Endothelial cell of umbilical vein (primary cell): ENCODE data around the gene ALDOA. TPM values are rescaled to one million over a fixed set of nuclear protein-coding genes. Genes with fewer than 3 reads are reported as not detected.

Source experiments
- BruUV-seq: library from RNA; stranded (reverse); fragments of 400-500 nt; replicated peaks from 2 replicates; lab custom pipeline; 2021; lab: Mats Ljungman, UMichigan
- CTCF ChIA-PET: fragments of 300-600, 350-600 bp; sonication (Branson Sonifier 250); formaldehyde crosslinking; loops from one replicate; lab custom pipeline; 2021; ENCODE audit warnings: antibody characterized with exemption, inconsistent platforms; lab: Charles Lee
- POLR2A ChIA-PET: fragments of 300-600, 350-600 bp; sonication (Branson Sonifier 250); formaldehyde crosslinking; loops from one replicate; lab custom pipeline; 2021; ENCODE audit warnings: antibody characterized with exemption, inconsistent platforms; lab: Charles Lee
- DNase-seq: peaks from one replicate; pipeline ENCODE4 v3.0.0-alpha.2; 2011; ENCODE audit warnings: low read depth, low spot score
- FAIRE-seq: peaks from 2 replicates; lab custom pipeline; 2011; peaks lifted over from hg19 to GRCh38; lab: Jason Lieb, UNC
- H2AFZ ChIP-seq: 2 replicates; pipeline ENCODE4 v1.6.0; 2012; ENCODE audit warnings: low read depth, low read length, control low read depth, inconsistent platforms
- H3K27ac ChIP-seq: 2 replicates; pipeline ENCODE4 v1.5.1; 2011; ENCODE audit warnings: low read depth, mild to moderate bottlenecking, control low read depth, low read length, moderate library complexity; ENCODE audit not compliant: insufficient read depth
- H3K27me3 ChIP-seq, 2 experiments: 2 replicates each; pipeline versions ENCODE4 v1.6.0 to v1.6.1; 2011; ENCODE audit warnings: low read length in 2 of 2, mixed read lengths in 1 of 2; ENCODE audit not compliant: control insufficient read depth in 2 of 2, insufficient read depth in 2 of 2
- H3K36me3 ChIP-seq, 2 experiments: 2 replicates in 1 of 2; 3 replicates in 1 of 2; pipeline ENCODE4 v1.5.1; 2011; ENCODE audit warnings: low read length in 2 of 2, mild to moderate bottlenecking in 1 of 2, moderate library complexity in 1 of 2; ENCODE audit not compliant: control insufficient read depth in 2 of 2, insufficient read depth in 2 of 2; ENCODE audit errors: extremely low read depth in 1 of 2
- H3K4me1 ChIP-seq: 3 replicates; pipeline ENCODE4 v1.5.1; 2011; ENCODE audit warnings: mild to moderate bottlenecking, low read length; ENCODE audit not compliant: control insufficient read depth, insufficient read depth; ENCODE audit errors: extremely low read depth
- H3K4me2 ChIP-seq: 2 replicates; pipeline ENCODE4 v1.6.1; 2011; ENCODE audit warnings: low read length, control low read depth, mixed read lengths; ENCODE audit not compliant: insufficient read depth
- H3K4me3 ChIP-seq, 3 experiments: fragments of 200-600 bp in 1 of 3; sonication (generic), shearing (Covaris generic) in 1 of 3; replicated peaks in 1 of 3; 2 replicates each; pipeline ENCODE4 v1.5.1; 2011 to 2016; ENCODE audit warnings: control low read depth in 3 of 3, low read length in 3 of 3, mild to moderate bottlenecking in 2 of 3, inconsistent platforms in 1 of 3, low read depth in 1 of 3, moderate library complexity in 1 of 3; ENCODE audit not compliant: insufficient read depth in 1 of 3
- H3K79me2 ChIP-seq: 2 replicates; pipeline ENCODE4 v1.6.0; 2012; ENCODE audit warnings: low read length, inconsistent platforms; ENCODE audit not compliant: control insufficient read depth, insufficient read depth
- H3K9ac ChIP-seq: replicated peaks from 2 replicates; pipeline ENCODE3; 2011; ENCODE audit warnings: low read length, control low read depth; ENCODE audit not compliant: insufficient read depth; ENCODE audit errors: extremely low read depth
- H3K9me1 ChIP-seq: replicated peaks from 3 replicates; pipeline ENCODE4 v1.6.0; 2011; ENCODE audit warnings: mild to moderate bottlenecking, low read length; ENCODE audit not compliant: control insufficient read depth, insufficient read depth; ENCODE audit errors: extremely low read depth
- H3K9me3 ChIP-seq: replicated peaks from 2 replicates; pipeline ENCODE4 v1.5.1; 2012; ENCODE audit warnings: low read length, inconsistent platforms; ENCODE audit not compliant: control insufficient read depth, insufficient read depth
- H4K20me1 ChIP-seq: replicated peaks from 2 replicates; pipeline ENCODE3; 2011; ENCODE audit warnings: mild to moderate bottlenecking, low read length; ENCODE audit not compliant: control insufficient read depth, insufficient read depth; ENCODE audit errors: extremely low read depth
- EZH2 ChIP-seq: IDR thresholded peaks from 2 replicates; pipeline ENCODE4 v1.6.1; 2012; ENCODE audit warnings: borderline replicate concordance, low read depth, mild to moderate bottlenecking, moderate library complexity, low read length, inconsistent platforms; ENCODE audit not compliant: severe bottlenecking
- FOS ChIP-seq: IDR thresholded peaks from 2 replicates; pipeline ENCODE4 v1.6.1; 2011; ENCODE audit warnings: mild to moderate bottlenecking, low read length, moderate library complexity, borderline replicate concordance; ENCODE audit not compliant: insufficient read depth
- GATA2 ChIP-seq: IDR thresholded peaks from 2 replicates; pipeline ENCODE4 v1.7.0; 2011; ENCODE audit warnings: low read depth, mild to moderate bottlenecking, moderate library complexity, mixed read lengths, low read length; ENCODE audit not compliant: insufficient read length, insufficient read depth
- JUN ChIP-seq: IDR thresholded peaks from 2 replicates; pipeline ENCODE4 v1.6.1; 2011; ENCODE audit warnings: borderline replicate concordance, low read depth; ENCODE audit not compliant: insufficient read length, insufficient read depth
- MYC ChIP-seq: IDR thresholded peaks from one replicate; pipeline ENCODE4 v1.6.1; 2011; ENCODE audit warnings: mild to moderate bottlenecking, low read depth, low read length
- POLR2A ChIP-seq: IDR thresholded peaks from 2 replicates; pipeline ENCODE4 v1.6.1; 2012; ENCODE audit warnings: low read depth, mild to moderate bottlenecking, control low read depth, low read length
- POLR2AphosphoS5 ChIP-seq: IDR thresholded peaks from 2 replicates; pipeline ENCODE4 v1.6.1; 2012; ENCODE audit warnings: low read depth, mild to moderate bottlenecking, control low read depth, low read length, moderate library complexity; ENCODE audit not compliant: insufficient read depth
- dilution Hi-C: fragments of 300-500 bp; cut with MboI; formaldehyde crosslinking; loops from one replicate; pipeline ENCODE4 v1.15.0; 2019; ENCODE audit warnings: low sequenced_read_pairs; ENCODE audit not compliant: extremely low pct_ligation_motif_present
- intact Hi-C: fragments of 100-400 bp; cut with micrococcal nuclease; formaldehyde crosslinking; loops from one replicate; pipeline ENCODE4 v1.10.0; 2022
- polyA plus RNA-seq, 4 experiments: library from polyadenylated mRNA; depleted of rRNA in 3 of 4; stranded (reverse) in 3 of 4; unstranded in 1 of 4; fragments of >200 nt; gene quantifications; 2 replicates each; pipeline versions ENCODE4 v1.2.1 to v1.2.3, GENCODE V29; 2011 to 2012; ENCODE audit warnings: missing spikeins in 1 of 4
- total RNA-seq: library from RNA; stranded (reverse); gene quantifications from 2 replicates; pipeline ENCODE4 v1.2.3, GENCODE V29; 2021
- TF ChIP-seq, protein P1 (sequence below), 2 donors: IDR thresholded peaks; 1 replicate in 1 of 2; 2 replicates in 1 of 2; pipeline ENCODE4 v1.5.1; 2011; ENCODE audit warnings: low read length in 2 of 2, mild to moderate bottlenecking in 2 of 2, moderate library complexity in 2 of 2, control low read depth in 1 of 2, inconsistent platforms in 1 of 2, low read depth in 1 of 2; ENCODE audit not compliant: insufficient read depth in 1 of 2; ENCODE audit errors: extremely low read depth in 1 of 2
- TF ChIP-seq, protein P2 (sequence below): IDR thresholded peaks from 2 replicates; pipeline ENCODE4 v1.6.1; 2011; ENCODE audit not compliant: insufficient read depth, insufficient read length

Gene ALDOA
- total and polyA plus RNA-seq, 2 donors (not counting 3 experiments of a cell fraction or from before 2014, with no cell fraction given): 871 to 1,114 TPM

- ChIA-PET CTCF (interaction anchor here (0.6 to 3.5 kb wide), 7 partner anchors 9 to 360 kb away, joined by 3 to 20 read pairs (median 3); partner anchors contain the start of genes ALDOA and TBX6), POLR2A (interaction anchor here (0.6 to 1.2 kb wide), 2 partner anchors 14 to 483 kb away, joined by 3 to 8 read pairs; partner anchors contain the start of genes ALDOA and ZNF747)
- Histone ChIP-seq H2AFZ (peak overlapping the region; percentile 70), H3K27ac (peak overlapping the region; percentile 80), H3K79me2 (peaks cover 4% of the 10 kb centered on the region), H3K4me3 (no peak overlapping the region), H3K27me3 (no peaks in the 10 kb centered on the region), H4K20me1 (no peaks in the 10 kb centered on the region), H3K9me3 (no peaks in the 10 kb centered on the region), H3K4me1 (peaks cover 35% of the 10 kb centered on the region), H3K9ac (peak overlapping the region; percentile 65), H3K4me2 (peak overlapping the region; percentile 29), H3K9me1 (no peaks in the 10 kb centered on the region), H3K36me3 (no peaks in the 10 kb centered on the region)
- DNase-seq: peak; percentile 75
- FAIRE-seq: peak; percentile 96
- no TSS peak for BruUV-seq
- intact Hi-C loops (loop anchor here (2.0 kb wide), 2 partner anchors 13 to 41 kb away; partner anchors contain the start of gene ALDOA), dilution Hi-C loops (no loop called here)
- TF ChIP-seq FOS (peak; percentile 78), MYC (no peak), JUN (peak; percentile 46), POLR2AphosphoS5 (peak; percentile 24), POLR2A (peak; percentile 25), GATA2 (no peak), EZH2 (no peak)
- TF ChIP-seq, protein P1, sequence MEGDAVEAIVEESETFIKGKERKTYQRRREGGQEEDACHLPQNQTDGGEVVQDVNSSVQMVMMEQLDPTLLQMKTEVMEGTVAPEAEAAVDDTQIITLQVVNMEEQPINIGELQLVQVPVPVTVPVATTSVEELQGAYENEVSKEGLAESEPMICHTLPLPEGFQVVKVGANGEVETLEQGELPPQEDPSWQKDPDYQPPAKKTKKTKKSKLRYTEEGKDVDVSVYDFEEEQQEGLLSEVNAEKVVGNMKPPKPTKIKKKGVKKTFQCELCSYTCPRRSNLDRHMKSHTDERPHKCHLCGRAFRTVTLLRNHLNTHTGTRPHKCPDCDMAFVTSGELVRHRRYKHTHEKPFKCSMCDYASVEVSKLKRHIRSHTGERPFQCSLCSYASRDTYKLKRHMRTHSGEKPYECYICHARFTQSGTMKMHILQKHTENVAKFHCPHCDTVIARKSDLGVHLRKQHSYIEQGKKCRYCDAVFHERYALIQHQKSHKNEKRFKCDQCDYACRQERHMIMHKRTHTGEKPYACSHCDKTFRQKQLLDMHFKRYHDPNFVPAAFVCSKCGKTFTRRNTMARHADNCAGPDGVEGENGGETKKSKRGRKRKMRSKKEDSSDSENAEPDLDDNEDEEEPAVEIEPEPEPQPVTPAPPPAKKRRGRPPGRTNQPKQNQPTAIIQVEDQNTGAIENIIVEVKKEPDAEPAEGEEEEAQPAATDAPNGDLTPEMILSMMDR (IDR thresholded peaks at IDR 0.05; ENCODE audit: extremely low read depth in 1 of 2, insufficient read depth in 1 of 2, low read depth in 1 of 2, low read length in 2 of 2): no peak
- TF ChIP-seq, protein P2, sequence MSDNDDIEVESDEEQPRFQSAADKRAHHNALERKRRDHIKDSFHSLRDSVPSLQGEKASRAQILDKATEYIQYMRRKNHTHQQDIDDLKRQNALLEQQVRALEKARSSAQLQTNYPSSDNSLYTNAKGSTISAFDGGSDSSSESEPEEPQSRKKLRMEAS: no peak
Measured at GRCh38 chr16:30051518-30051917, 14.0 kb upstream of the ALDOA start.
